ENCODE measurements around the gene AQP2.

Gene AQP2

GRCh38 chr12:49920241-49920914 lies 30.2 kb upstream of the AQP2 start:
- DNase-seq (ENCODE audit: low read depth) = no peak

GRCh38 chr12:49920915-49921286 lies 29.6 kb upstream of the AQP2 start:
- DNase-seq (ENCODE audit: low read depth) = no peak

- no peak for DNase-seq (ENCODE audit: low read depth)
These were observed 29.2 kb upstream of the AQP2 start for GRCh38 chr12:49921299-49921698.

GRCh38 chr12:49921936-49922335 lies 28.6 kb upstream of the AQP2 start:
- no peak for DNase-seq (ENCODE audit: low read depth)

GRCh38 chr12:49922349-49923034 lies 28.0 kb upstream of the AQP2 start:
- no peak for DNase-seq (ENCODE audit: low read depth)

GRCh38 chr12:49923035-49923644 lies 27.4 kb upstream of the AQP2 start:
- no peak for DNase-seq (ENCODE audit: low read depth)

GRCh38 chr12:49923880-49924556 lies 26.5 kb upstream of the AQP2 start:
- DNase-seq (ENCODE audit: low read depth) = no peak

- DNase-seq (ENCODE audit: low read depth) = no peak
These were observed 25.8 kb upstream of the AQP2 start for GRCh38 chr12:49924628-49925246.

- no peak for DNase-seq (ENCODE audit: low read depth)
These were observed 24.9 kb upstream of the AQP2 start for GRCh38 chr12:49925433-49926204.

GRCh38 chr12:49928471-49928870 lies 22.1 kb upstream of the AQP2 start:
- DNase-seq (ENCODE audit: low read depth) = no peak

GRCh38 chr12:49929581-49929980 lies 21.0 kb upstream of the AQP2 start:
- DNase-seq (ENCODE audit: low read depth) = no peak

- peak; percentile 33 for DNase-seq (ENCODE audit: low read depth)
These were observed 19.8 kb upstream of the AQP2 start for GRCh38 chr12:49930515-49931288.

GRCh38 chr12:49932023-49932422 lies 18.5 kb upstream of the AQP2 start:
- DNase-seq (ENCODE audit: low read depth) = no peak

GRCh38 chr12:49932533-49933130 lies 17.9 kb upstream of the AQP2 start:
- no peak for DNase-seq (ENCODE audit: low read depth)

- DNase-seq (ENCODE audit: low read depth) = no peak
These were observed 16.7 kb upstream of the AQP2 start for GRCh38 chr12:49933796-49934195.

- no peak for DNase-seq (ENCODE audit: low read depth)
These were observed 16.0 kb upstream of the AQP2 start for GRCh38 chr12:49934505-49934904.

GRCh38 chr12:49936925-49937324 lies 13.6 kb upstream of the AQP2 start:
- DNase-seq (ENCODE audit: low read depth) = no peak

GRCh38 chr12:49937639-49938300 lies 12.8 kb upstream of the AQP2 start:
- DNase-seq (ENCODE audit: low read depth) = no peak

GRCh38 chr12:49939307-49939706 lies 11.2 kb upstream of the AQP2 start:
- DNase-seq (ENCODE audit: low read depth) = no peak

- no peak for DNase-seq (ENCODE audit: low read depth)
These were observed 10.8 kb upstream of the AQP2 start for GRCh38 chr12:49939707-49940106.
